A549 (cell line): ENCODE results near the gene SNRNP35. TPM values are rescaled to one million over a fixed set of nuclear protein-coding genes. Genes with fewer than 3 reads are reported as not detected.

Experiments used
- ATAC-seq, 2 experiments: fragments of 200-7000 bp in 1 of 2; fragments of >200 bp in 1 of 2; cut with Nextera tagmentation in 1 of 2; cut with Tn5 transposase in 1 of 2; 3 replicates each; pipeline versions ENCODE4 v1.8.0 to v1.9.1; 2018 to 2020; ENCODE audit warnings: mild to moderate bottlenecking in 1 of 2, moderate library complexity in 1 of 2
- CTCF ChIA-PET: fragments of 300-600 bp; sonication (Branson Sonifier 250); formaldehyde crosslinking; extraction: SDS; loops from one replicate; lab custom pipeline; 2021; ENCODE audit warnings: antibody characterized with exemption, inconsistent platforms; lab: Yijun Ruan, JAX
- POLR2A ChIA-PET: fragments of 350-600 bp; formaldehyde crosslinking; extraction: SDS; loops from one replicate; lab custom pipeline; 2021; ENCODE audit warnings: antibody characterized with exemption, inconsistent platforms; lab: Yijun Ruan, JAX
- DNase-seq, 2 experiments: peaks; one replicate each; pipeline versions ENCODE4 v3.0.0 to v3.0.0-alpha.2; 2011 to 2016; ENCODE audit warnings: low read depth in 1 of 2, low spot score in 1 of 2
- FAIRE-seq: peaks from 2 replicates; lab custom pipeline; 2011; peaks lifted over from hg19 to GRCh38; lab: Jason Lieb, UNC
- H3K27ac ChIP-seq, 2 experiments: fragments of >200 bp; sonication (Bioruptor Twin); formaldehyde crosslinking; 3 replicates each; pipeline ENCODE4 v1.5.1; 2016 to 2017
- H3K4me1 ChIP-seq: fragments of >200 bp; sonication (Bioruptor Twin); formaldehyde crosslinking; 3 replicates; pipeline ENCODE4 v1.6.1; 2016
- H3K4me2 ChIP-seq: fragments of >200 bp; sonication (Bioruptor Twin); formaldehyde crosslinking; 3 replicates; pipeline ENCODE4 v1.6.1; 2016
- H3K4me3 ChIP-seq: fragments of >200 bp; sonication (Bioruptor Twin); formaldehyde crosslinking; 3 replicates; pipeline ENCODE4 v1.5.1; 2016
- H3K9me3 ChIP-seq: fragments of >200 bp; sonication (Bioruptor Twin); formaldehyde crosslinking; 3 replicates; pipeline ENCODE4 v1.6.1; 2016
- BHLHE40 ChIP-seq: IDR thresholded peaks from 2 replicates; pipeline ENCODE4 v1.6.1; 2012; ENCODE audit warnings: low read depth, low read length, inconsistent platforms
- CBX2 ChIP-seq: fragments of 200-600 bp; sonication (generic); IDR thresholded peaks from 2 replicates; pipeline ENCODE4 v1.6.1; 2016; ENCODE audit warnings: low read depth, mild to moderate bottlenecking, borderline replicate concordance
- CBX8 ChIP-seq: fragments of 200-600 bp; sonication (generic); IDR thresholded peaks from 2 replicates; pipeline ENCODE4 v1.6.1; 2016
- CEBPB ChIP-seq, 2 experiments: fragments of >200 bp in 1 of 2; sonication (Bioruptor Twin) in 1 of 2; formaldehyde crosslinking in 1 of 2; IDR thresholded peaks; 2 replicates each; pipeline ENCODE4 v1.6.1; 2012 to 2016
- CHD2 ChIP-seq: fragments of 150-350 bp; IDR thresholded peaks from 2 replicates; pipeline ENCODE4 v1.6.1; 2014; ENCODE audit warnings: low read length; ENCODE audit not compliant: partially characterized antibody
- EHF ChIP-seq: fragments of 250-450 bp; sonication (Bioruptor Pico); IDR thresholded peaks from 2 replicates; pipeline ENCODE4 v1.5.0; 2020; ENCODE audit warnings: mild to moderate bottlenecking
- ESRRA ChIP-seq: fragments of 150-350 bp; IDR thresholded peaks from 2 replicates; pipeline ENCODE4 v1.6.1; 2014; ENCODE audit warnings: mild to moderate bottlenecking, low read length, borderline replicate concordance
- FOSB ChIP-seq: fragments of 250-450 bp; sonication (Bioruptor Pico); IDR thresholded peaks from 2 replicates; pipeline ENCODE4 v1.5.0; 2020; ENCODE audit warnings: mild to moderate bottlenecking, moderate library complexity
- FOXS1 ChIP-seq: fragments of 250-450 bp; sonication (Bioruptor Pico); IDR thresholded peaks from 2 replicates; pipeline ENCODE4 v1.5.0; 2020; ENCODE audit warnings: mild to moderate bottlenecking, moderate library complexity
- HEYL ChIP-seq: fragments of 250-450 bp; sonication (Bioruptor Pico); IDR thresholded peaks from 2 replicates; pipeline ENCODE4 v1.8.0; 2021; ENCODE audit warnings: mild to moderate bottlenecking, moderate library complexity
- HOXA7 ChIP-seq: fragments of 250-450 bp; sonication (Bioruptor Pico); IDR thresholded peaks from 2 replicates; pipeline ENCODE4 v1.5.0; 2020; ENCODE audit warnings: mild to moderate bottlenecking, moderate library complexity
- KDM1A ChIP-seq: fragments of 200-600 bp; sonication (generic); IDR thresholded peaks from 2 replicates; pipeline ENCODE4 v1.6.1; 2016; ENCODE audit warnings: low read depth, mild to moderate bottlenecking
- KDM5A ChIP-seq: fragments of 200-600 bp; sonication (generic); IDR thresholded peaks from 2 replicates; pipeline ENCODE4 v1.6.1; 2016; ENCODE audit warnings: antibody characterized with exemption, mild to moderate bottlenecking
- MAZ ChIP-seq: fragments of 150-350 bp; IDR thresholded peaks from 2 replicates; pipeline ENCODE4 v1.6.1; 2014; ENCODE audit warnings: antibody characterized with exemption, low read depth, low read length, borderline replicate concordance
- NFE2L2 ChIP-seq: fragments of 150-350 bp; conservative IDR thresholded peaks from 2 replicates; pipeline ENCODE4 v1.6.1; 2014; ENCODE audit warnings: low read length
- NPAS2 ChIP-seq: fragments of 250-450 bp; sonication (Bioruptor Pico); IDR thresholded peaks from 2 replicates; pipeline ENCODE4 v1.8.0; 2022; ENCODE audit warnings: mild to moderate bottlenecking, moderate library complexity, borderline replicate concordance
- NR3C1 ChIP-seq: fragments of >200 bp; sonication (Bioruptor Twin); formaldehyde crosslinking; IDR thresholded peaks from 3 replicates; pipeline ENCODE4 v1.6.1; 2017
- POLR2A ChIP-seq: IDR thresholded peaks from 2 replicates; pipeline ENCODE4 v1.6.1; 2012; ENCODE audit warnings: mild to moderate bottlenecking, low read length
- POLR2AphosphoS2 ChIP-seq: conservative IDR thresholded peaks from 2 replicates; pipeline ENCODE4 v1.6.1; 2012; ENCODE audit warnings: low read length, improper control_type of control experiment, inconsistent platforms
- RAD21 ChIP-seq, 2 experiments: fragments of >200 bp in 1 of 2; sonication (Bioruptor Twin) in 1 of 2; formaldehyde crosslinking in 1 of 2; IDR thresholded peaks in 1 of 2; conservative IDR thresholded peaks in 1 of 2; 2 replicates in 1 of 2; 3 replicates in 1 of 2; pipeline ENCODE4 v1.6.1; 2012 to 2018; ENCODE audit warnings: inconsistent platforms in 1 of 2
- RARB ChIP-seq: fragments of 250-450 bp; sonication (Bioruptor Pico); IDR thresholded peaks from 2 replicates; pipeline ENCODE4 v1.8.0; 2021; ENCODE audit warnings: mild to moderate bottlenecking, moderate library complexity
- RNF2 ChIP-seq: fragments of 200-600 bp; sonication (generic); IDR thresholded peaks from 2 replicates; pipeline ENCODE4 v1.6.1; 2016; ENCODE audit warnings: low read depth, mild to moderate bottlenecking, antibody characterized with exemption, moderate library complexity, borderline replicate concordance
- SMC3 ChIP-seq: fragments of >200 bp; sonication (Bioruptor Twin); formaldehyde crosslinking; IDR thresholded peaks from 3 replicates; pipeline ENCODE4 v1.6.1; 2018; ENCODE audit warnings: inconsistent platforms
- SREBF2 ChIP-seq: fragments of 450-650 bp; IDR thresholded peaks from 2 replicates; pipeline ENCODE4 v1.6.1; 2014; ENCODE audit warnings: mild to moderate bottlenecking, moderate library complexity
- TFCP2L1 ChIP-seq: fragments of 250-450 bp; sonication (Bioruptor Pico); IDR thresholded peaks from 2 replicates; pipeline ENCODE4 v1.5.0; 2021; ENCODE audit warnings: mild to moderate bottlenecking
- TP53 ChIP-seq: fragments of 250-450 bp; sonication (Bioruptor Pico); IDR thresholded peaks from 2 replicates; pipeline ENCODE4 v1.5.0; 2021; ENCODE audit warnings: mild to moderate bottlenecking, moderate library complexity
- ZC3H11A ChIP-seq: fragments of 450-650 bp; IDR thresholded peaks from 2 replicates; pipeline ENCODE4 v1.6.1; 2014; ENCODE audit warnings: antibody characterized with exemption, mild to moderate bottlenecking
- ZNF302 ChIP-seq: fragments of 250-450 bp; sonication (Bioruptor Pico); IDR thresholded peaks from 2 replicates; pipeline ENCODE4 v1.9.0; 2021; ENCODE audit warnings: inconsistent platforms, mild to moderate bottlenecking, moderate library complexity
- WGBS: methylation state at CpG from one replicate; pipeline ENCODE4 v1.1.6; 2017; ENCODE audit errors: missing lambda C conversion rate; 5-methylcytosine and 5-hydroxymethylcytosine counted together
- polyA minus RNA-seq: library from RNA; depleted of rRNA, polyadenylated mRNA; stranded (reverse); fragments of >200 nt; gene quantifications from 2 replicates; pipeline ENCODE4 v1.2.3, GENCODE V29; 2011; rRNA and poly(A)+ RNA removed
- polyA plus RNA-seq, 4 experiments: library from polyadenylated mRNA; depleted of rRNA in 3 of 4; stranded (reverse); fragments of >200 nt; fragmentation: RNase III in 1 of 4; extraction: RNeasy Plus Mini Kit Qiagen cat#74134 plus additional on column Dnase treatment in 1 of 4; gene quantifications; 2 replicates in 3 of 4; 3 replicates in 1 of 4; pipeline ENCODE4 v1.2.3, GENCODE V29; 2011 to 2017
- TF ChIP-seq, protein P1 (sequence below): IDR thresholded peaks from 2 replicates; pipeline ENCODE4 v1.6.1; 2012; ENCODE audit warnings: low read depth, borderline replicate concordance
- TF ChIP-seq, protein P2 (sequence below): IDR thresholded peaks from 2 replicates; pipeline ENCODE4 v1.6.1; 2012
- TF ChIP-seq, protein P3 (sequence below): fragments of 200-600 bp; sonication (generic); IDR thresholded peaks from 2 replicates; pipeline ENCODE4 v1.6.1; 2016; ENCODE audit warnings: antibody characterized with exemption, mild to moderate bottlenecking, moderate library complexity
- TF ChIP-seq, protein P4 (sequence below): fragments of 450-650 bp; IDR thresholded peaks from 2 replicates; pipeline ENCODE4 v1.6.1; 2014; ENCODE audit warnings: antibody characterized with exemption
- TF ChIP-seq, protein P5 (sequence below): fragments of >200 bp; sonication (Bioruptor Twin); formaldehyde crosslinking; IDR thresholded peaks from 2 replicates; pipeline ENCODE4 v1.6.1; 2016
- TF ChIP-seq, protein P6 (sequence below): IDR thresholded peaks from 2 replicates; pipeline ENCODE4 v1.6.1; 2012

The SNRNP35 gene, protein sequence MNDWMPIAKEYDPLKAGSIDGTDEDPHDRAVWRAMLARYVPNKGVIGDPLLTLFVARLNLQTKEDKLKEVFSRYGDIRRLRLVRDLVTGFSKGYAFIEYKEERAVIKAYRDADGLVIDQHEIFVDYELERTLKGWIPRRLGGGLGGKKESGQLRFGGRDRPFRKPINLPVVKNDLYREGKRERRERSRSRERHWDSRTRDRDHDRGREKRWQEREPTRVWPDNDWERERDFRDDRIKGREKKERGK
- polyA plus RNA-seq (2011; rRNA removed) (14.3 and 19.1 TPM in 2 replicates), polyA plus RNA-seq (2017; fragmentation: RNase III; extraction: RNeasy Plus Mini Kit Qiagen cat#74134 plus additional on column Dnase treatment) (20.6 to 23.6 TPM (median 21.5 TPM) in 3 replicates), polyA minus RNA-seq (11.8 TPM in 2 replicates)
- 17.1 and 18.4 TPM in 2 replicates for polyA plus RNA-seq (2012; cell fraction: cytosol; rRNA removed)
- 13.7 and 19.6 TPM in 2 replicates for polyA plus RNA-seq (2012; cell fraction: nucleus; rRNA removed)

DNA sequence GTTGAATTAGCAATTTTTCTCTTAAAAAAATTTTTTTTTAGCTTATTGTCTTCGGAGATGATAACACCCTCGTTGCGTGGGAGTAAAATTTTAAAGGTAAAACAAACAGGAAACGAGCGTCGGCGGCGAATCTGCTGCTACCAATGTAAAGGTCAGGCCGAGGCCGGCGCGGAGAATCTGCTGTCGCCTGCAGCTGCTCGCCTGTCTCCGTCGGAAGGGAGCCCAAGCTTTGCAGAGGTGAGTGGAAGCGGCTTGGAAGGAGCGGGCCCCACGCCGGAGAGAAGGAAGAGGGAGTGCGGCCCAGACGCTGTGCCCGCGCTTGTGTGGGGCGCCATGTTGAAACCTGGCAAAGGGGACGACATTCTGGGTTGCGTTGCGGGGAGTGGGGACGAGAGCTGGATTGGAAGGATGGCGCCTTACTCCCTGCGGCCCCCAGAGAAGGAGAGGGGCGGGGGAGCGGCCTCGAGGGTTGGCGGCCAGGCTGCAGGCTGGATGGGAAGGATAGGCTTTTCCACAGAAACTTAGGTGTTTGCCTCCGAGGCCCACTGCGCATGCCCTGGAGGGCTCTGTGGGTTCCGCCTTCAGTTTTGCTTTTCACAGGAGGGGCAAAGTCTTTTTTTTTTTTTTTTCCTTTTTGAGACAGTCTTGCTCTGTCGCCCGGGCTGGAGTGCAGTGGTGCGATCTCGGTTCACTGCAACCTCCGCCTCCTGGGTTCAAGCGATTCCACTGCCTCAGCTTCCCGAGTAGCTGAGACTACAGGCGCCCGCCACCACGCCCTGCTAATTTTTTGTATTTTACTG, at the start of gene SNRNP35:
Gene SNRNP35 (plus strand): TSS at position 160 of the 800 bp plus-strand sequence. CDS start 7,402 bp downstream, outside the sequence.
- peak within 1 kb of the TSS; percentile 92 to 97 for H3K27ac ChIP-seq
- 1% methylated on average over 46 of the region's 48 CpGs for WGBS
- ATAC-seq (peak; percentile 92 to 94), FAIRE-seq (no peak), DNase-seq (peak; percentile 69 to 95)
- H3K4me2 ChIP-seq = peak within 1 kb of the TSS; percentile 88
- peak within 1 kb of the TSS; percentile 60 for H3K4me3 ChIP-seq
- H3K4me1 ChIP-seq = peaks cover 11% of the 10 kb centered on the region; the same call in 1 of the 3 replicates
- H3K9me3 ChIP-seq = no peaks in the 10 kb centered on the region
- POLR2A ChIA-PET = interaction anchor here (0.6 to 1.2 kb wide), 7 partner anchors 10 to 144 kb away, joined by 3 to 6 read pairs (median 3); partner anchors contain the start of genes KMT5A and TMED2
- CTCF ChIA-PET = interaction anchor here (0.8 to 2.3 kb wide), 9 partner anchors 12 to 160 kb away, joined by 3 to 6 read pairs (median 3); no protein-coding TSS in a partner anchor
- TF ChIP-seq, protein P1, sequence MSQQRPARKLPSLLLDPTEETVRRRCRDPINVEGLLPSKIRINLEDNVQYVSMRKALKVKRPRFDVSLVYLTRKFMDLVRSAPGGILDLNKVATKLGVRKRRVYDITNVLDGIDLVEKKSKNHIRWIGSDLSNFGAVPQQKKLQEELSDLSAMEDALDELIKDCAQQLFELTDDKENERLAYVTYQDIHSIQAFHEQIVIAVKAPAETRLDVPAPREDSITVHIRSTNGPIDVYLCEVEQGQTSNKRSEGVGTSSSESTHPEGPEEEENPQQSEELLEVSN = peak; percentile 69
- TF ChIP-seq HEYL (CRISPR knock-in tag) (no peak), HOXA7 (CRISPR knock-in tag) (no peak), RAD21 (conservative IDR thresholded peaks at IDR 0.05 in 1 of 2, IDR thresholded peaks at IDR 0.05 in 1 of 2) (no peak), SREBF2 (no peak), CEBPB (IDR thresholded peaks at IDR 0.05) (peak in 1 of 2 experiments; percentile 2; a peak in 1 of 4 replicates), CBX8 (no peak), KDM1A (no peak), KDM5A (peak; percentile 69), CHD2 (no peak), EHF (CRISPR knock-in tag) (no peak), RNF2 (no peak), TFCP2L1 (no peak), FOXS1 (no peak), FOSB (no peak), RARB (CRISPR knock-in tag) (no peak), POLR2A (peak; percentile 52), ZNF302 (CRISPR knock-in tag) (no peak), BHLHE40 (no peak), MAZ (no peak), POLR2AphosphoS2 (no peak), SMC3 (no peak), CBX2 (no peak), ZC3H11A (no peak), NPAS2 (CRISPR knock-in tag) (no peak), ESRRA (no peak), TP53 (CRISPR knock-in tag) (peak; percentile 67; the same call in 1 of the 2 replicates), NR3C1 (no peak), NFE2L2 (no peak)
- TF ChIP-seq, protein P2, sequence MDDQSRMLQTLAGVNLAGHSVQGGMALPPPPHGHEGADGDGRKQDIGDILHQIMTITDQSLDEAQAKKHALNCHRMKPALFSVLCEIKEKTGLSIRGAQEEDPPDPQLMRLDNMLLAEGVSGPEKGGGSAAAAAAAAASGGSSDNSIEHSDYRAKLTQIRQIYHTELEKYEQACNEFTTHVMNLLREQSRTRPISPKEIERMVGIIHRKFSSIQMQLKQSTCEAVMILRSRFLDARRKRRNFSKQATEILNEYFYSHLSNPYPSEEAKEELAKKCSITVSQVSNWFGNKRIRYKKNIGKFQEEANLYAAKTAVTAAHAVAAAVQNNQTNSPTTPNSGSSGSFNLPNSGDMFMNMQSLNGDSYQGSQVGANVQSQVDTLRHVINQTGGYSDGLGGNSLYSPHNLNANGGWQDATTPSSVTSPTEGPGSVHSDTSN = peak; percentile 30
- TF ChIP-seq, protein P3, sequence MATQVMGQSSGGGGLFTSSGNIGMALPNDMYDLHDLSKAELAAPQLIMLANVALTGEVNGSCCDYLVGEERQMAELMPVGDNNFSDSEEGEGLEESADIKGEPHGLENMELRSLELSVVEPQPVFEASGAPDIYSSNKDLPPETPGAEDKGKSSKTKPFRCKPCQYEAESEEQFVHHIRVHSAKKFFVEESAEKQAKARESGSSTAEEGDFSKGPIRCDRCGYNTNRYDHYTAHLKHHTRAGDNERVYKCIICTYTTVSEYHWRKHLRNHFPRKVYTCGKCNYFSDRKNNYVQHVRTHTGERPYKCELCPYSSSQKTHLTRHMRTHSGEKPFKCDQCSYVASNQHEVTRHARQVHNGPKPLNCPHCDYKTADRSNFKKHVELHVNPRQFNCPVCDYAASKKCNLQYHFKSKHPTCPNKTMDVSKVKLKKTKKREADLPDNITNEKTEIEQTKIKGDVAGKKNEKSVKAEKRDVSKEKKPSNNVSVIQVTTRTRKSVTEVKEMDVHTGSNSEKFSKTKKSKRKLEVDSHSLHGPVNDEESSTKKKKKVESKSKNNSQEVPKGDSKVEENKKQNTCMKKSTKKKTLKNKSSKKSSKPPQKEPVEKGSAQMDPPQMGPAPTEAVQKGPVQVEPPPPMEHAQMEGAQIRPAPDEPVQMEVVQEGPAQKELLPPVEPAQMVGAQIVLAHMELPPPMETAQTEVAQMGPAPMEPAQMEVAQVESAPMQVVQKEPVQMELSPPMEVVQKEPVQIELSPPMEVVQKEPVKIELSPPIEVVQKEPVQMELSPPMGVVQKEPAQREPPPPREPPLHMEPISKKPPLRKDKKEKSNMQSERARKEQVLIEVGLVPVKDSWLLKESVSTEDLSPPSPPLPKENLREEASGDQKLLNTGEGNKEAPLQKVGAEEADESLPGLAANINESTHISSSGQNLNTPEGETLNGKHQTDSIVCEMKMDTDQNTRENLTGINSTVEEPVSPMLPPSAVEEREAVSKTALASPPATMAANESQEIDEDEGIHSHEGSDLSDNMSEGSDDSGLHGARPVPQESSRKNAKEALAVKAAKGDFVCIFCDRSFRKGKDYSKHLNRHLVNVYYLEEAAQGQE = no peak
- TF ChIP-seq, protein P4, sequence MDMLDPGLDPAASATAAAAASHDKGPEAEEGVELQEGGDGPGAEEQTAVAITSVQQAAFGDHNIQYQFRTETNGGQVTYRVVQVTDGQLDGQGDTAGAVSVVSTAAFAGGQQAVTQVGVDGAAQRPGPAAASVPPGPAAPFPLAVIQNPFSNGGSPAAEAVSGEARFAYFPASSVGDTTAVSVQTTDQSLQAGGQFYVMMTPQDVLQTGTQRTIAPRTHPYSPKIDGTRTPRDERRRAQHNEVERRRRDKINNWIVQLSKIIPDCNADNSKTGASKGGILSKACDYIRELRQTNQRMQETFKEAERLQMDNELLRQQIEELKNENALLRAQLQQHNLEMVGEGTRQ = no peak
- TF ChIP-seq, protein P5, sequence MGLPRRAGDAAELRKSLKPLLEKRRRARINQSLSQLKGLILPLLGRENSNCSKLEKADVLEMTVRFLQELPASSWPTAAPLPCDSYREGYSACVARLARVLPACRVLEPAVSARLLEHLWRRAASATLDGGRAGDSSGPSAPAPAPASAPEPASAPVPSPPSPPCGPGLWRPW = no peak
- TF ChIP-seq, protein P6, sequence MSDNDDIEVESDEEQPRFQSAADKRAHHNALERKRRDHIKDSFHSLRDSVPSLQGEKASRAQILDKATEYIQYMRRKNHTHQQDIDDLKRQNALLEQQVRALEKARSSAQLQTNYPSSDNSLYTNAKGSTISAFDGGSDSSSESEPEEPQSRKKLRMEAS = peak; percentile 88
